ENCODE measurements around the gene ATXN7. TPM values are rescaled to one million over a fixed set of nuclear protein-coding genes. Genes with fewer than 3 reads are reported as not detected.

ATXN7 gene
- total and polyA plus RNA-seq, 2 of the 13 experiments (the other 11 are each of a cell fraction or from before 2014, with no cell fraction given), result 13.8 to 20.0 TPM

DNA sequence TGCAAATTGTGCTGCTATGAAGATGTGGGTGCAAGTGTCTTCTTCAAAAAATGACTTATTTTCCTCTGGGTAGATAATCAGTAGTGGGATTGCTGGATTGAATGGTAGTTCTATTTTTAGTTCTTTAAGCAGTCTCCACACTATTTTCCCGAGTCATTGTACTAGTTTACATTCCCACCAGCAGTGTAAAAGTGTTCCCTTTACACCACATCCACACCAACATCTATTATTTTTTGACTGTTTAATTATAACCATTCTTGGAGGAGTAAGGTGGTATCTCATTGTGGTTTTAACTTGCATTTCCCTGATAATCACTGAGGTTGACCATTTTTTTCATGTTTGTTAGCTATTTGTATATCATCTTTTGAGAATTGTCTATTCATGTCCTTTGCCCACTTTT is 179.3 kb downstream of the ATXN7 start:
- FAIRE-seq, result no peak
- TF ChIP-seq MIER3 (CRISPR knock-in tag; IDR thresholded peaks at IDR 0.05; ENCODE audit: borderline replicate concordance), result no peak
- no peak for TF ChIP-seq HNRNPLL (IDR thresholded peaks at IDR 0.05; ENCODE audit: low read depth, low read length, poor library complexity, severe bottlenecking)
- no peak for TF ChIP-seq ZNF678 (CRISPR knock-in tag; IDR thresholded peaks at IDR 0.05)
- TF ChIP-seq, protein P1, sequence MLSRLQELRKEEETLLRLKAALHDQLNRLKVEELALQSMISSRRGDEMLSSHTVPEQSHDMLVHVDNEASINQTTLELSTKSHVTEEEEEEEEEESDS (CRISPR knock-in tag; IDR thresholded peaks at IDR 0.05; ENCODE audit: borderline replicate concordance), result no peak
- TF ChIP-seq, protein P2, sequence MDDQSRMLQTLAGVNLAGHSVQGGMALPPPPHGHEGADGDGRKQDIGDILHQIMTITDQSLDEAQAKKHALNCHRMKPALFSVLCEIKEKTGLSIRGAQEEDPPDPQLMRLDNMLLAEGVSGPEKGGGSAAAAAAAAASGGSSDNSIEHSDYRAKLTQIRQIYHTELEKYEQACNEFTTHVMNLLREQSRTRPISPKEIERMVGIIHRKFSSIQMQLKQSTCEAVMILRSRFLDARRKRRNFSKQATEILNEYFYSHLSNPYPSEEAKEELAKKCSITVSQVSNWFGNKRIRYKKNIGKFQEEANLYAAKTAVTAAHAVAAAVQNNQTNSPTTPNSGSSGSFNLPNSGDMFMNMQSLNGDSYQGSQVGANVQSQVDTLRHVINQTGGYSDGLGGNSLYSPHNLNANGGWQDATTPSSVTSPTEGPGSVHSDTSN (CRISPR knock-in tag; IDR thresholded peaks at IDR 0.05; ENCODE audit: borderline replicate concordance), result no peak
- TF ChIP-seq SNAPC2 (CRISPR knock-in tag; IDR thresholded peaks at IDR 0.05), result no peak
- TF ChIP-seq ONECUT2 (CRISPR knock-in tag; IDR thresholded peaks at IDR 0.05), result no peak
- TF ChIP-seq KMT2A (CRISPR knock-in tag; IDR thresholded peaks at IDR 0.05), result no peak
- TF ChIP-seq ZNF432 (CRISPR knock-in tag; IDR thresholded peaks at IDR 0.05; ENCODE audit: borderline replicate concordance), result no peak
- no peak for TF ChIP-seq ZNF367 (CRISPR knock-in tag; IDR thresholded peaks at IDR 0.05; ENCODE audit: borderline replicate concordance)
- no peak for TF ChIP-seq ZNF773 (CRISPR knock-in tag; IDR thresholded peaks at IDR 0.05; ENCODE audit: borderline replicate concordance)
- TF ChIP-seq JUND (CRISPR knock-in tag; IDR thresholded peaks at IDR 0.05), result no peak
- no peak for TF ChIP-seq ZNF550 (CRISPR knock-in tag; IDR thresholded peaks at IDR 0.05; ENCODE audit: borderline replicate concordance)
- no peak overlapping the region for H3K9ac ChIP-seq (ENCODE audit: insufficient read depth, low read depth, low read length)
- no peaks in the 10 kb centered on the region for H4K20me1 ChIP-seq (ENCODE audit: insufficient read depth, low read length)
- no peak for DNase-seq (ENCODE audit: low spot score)
- 0% methylated on average over 1 of the region's 1 CpG for WGBS (ENCODE audit: low lambda C conversion rate)
- in situ Hi-C loops (cut with HindIII; ENCODE audit: extremely low pct_ligation_motif_present, low pct_unique_long_range_greater_than_20kb) (no loop called here), intact Hi-C loops (cut with micrococcal nuclease; ENCODE audit: unreplicated experiment) (no loop called here)
- H3K9me3 ChIP-seq (ENCODE audit: low read length), result no peaks in the 10 kb centered on the region
- no peaks in the 10 kb centered on the region for H3K4me1 ChIP-seq (ENCODE audit: insufficient read depth, low read length)
- H3K4me3 ChIP-seq (replicated peaks in 1 of 3; ENCODE audit: insufficient read depth in 1 of 3, low read depth in 2 of 3, low read length in 3 of 3), result no peak overlapping the region
- no peak overlapping the region for H3K4me2 ChIP-seq (ENCODE audit: low read depth, low read length)
- H2AFZ ChIP-seq (ENCODE audit: low read length), result no peak overlapping the region
- 0 out of 5 replicates have a peak, but pooled peaks cover 0 to 6% of the 10 kb centered on the region in 2 experiments for H3K27me3 ChIP-seq (ENCODE audit: control insufficient read depth in 1 of 2, insufficient read depth in 2 of 2, low read length in 2 of 2)
- POLR2A ChIA-PET, result no interaction called here
- no peak for ATAC-seq
- H3K27ac ChIP-seq (ENCODE audit: extremely low read length, insufficient read depth, low read length), result no peak overlapping the region
- CTCF ChIA-PET (ENCODE audit: low intra/inter-chr PET ratio, low total read pairs), result no interaction called here
- no TSS peak for BruUV-seq (replicated peaks)
- no peaks in the 10 kb centered on the region for H3K79me2 ChIP-seq (ENCODE audit: insufficient read depth, low read length)
- no peaks in the 10 kb centered on the region for H3K36me3 ChIP-seq (replicated peaks in 1 of 2; ENCODE audit: control insufficient read depth in 1 of 2, insufficient read depth in 2 of 2, low read length in 2 of 2)

All from HepG2 (cell line).